M059J (cell line): ENCODE results near the gene SZT2. TPM values are rescaled to one million over a fixed set of nuclear protein-coding genes. Genes with fewer than 3 reads are reported as not detected.

Experiments used
- DNase-seq: peaks from one replicate; pipeline ENCODE4 v3.0.0-alpha.2; 2012; ENCODE audit warnings: low read depth
- total RNA-seq: library from RNA; depleted of rRNA; stranded (reverse); fragments of >200 nt; shearing (Covaris generic); gene quantifications from 2 replicates; pipeline ENCODE4 v1.2.3, GENCODE V29; 2014; rRNA removed

The SZT2 gene
- 9.4 and 15.2 TPM in 2 replicates for total RNA-seq

DNA sequence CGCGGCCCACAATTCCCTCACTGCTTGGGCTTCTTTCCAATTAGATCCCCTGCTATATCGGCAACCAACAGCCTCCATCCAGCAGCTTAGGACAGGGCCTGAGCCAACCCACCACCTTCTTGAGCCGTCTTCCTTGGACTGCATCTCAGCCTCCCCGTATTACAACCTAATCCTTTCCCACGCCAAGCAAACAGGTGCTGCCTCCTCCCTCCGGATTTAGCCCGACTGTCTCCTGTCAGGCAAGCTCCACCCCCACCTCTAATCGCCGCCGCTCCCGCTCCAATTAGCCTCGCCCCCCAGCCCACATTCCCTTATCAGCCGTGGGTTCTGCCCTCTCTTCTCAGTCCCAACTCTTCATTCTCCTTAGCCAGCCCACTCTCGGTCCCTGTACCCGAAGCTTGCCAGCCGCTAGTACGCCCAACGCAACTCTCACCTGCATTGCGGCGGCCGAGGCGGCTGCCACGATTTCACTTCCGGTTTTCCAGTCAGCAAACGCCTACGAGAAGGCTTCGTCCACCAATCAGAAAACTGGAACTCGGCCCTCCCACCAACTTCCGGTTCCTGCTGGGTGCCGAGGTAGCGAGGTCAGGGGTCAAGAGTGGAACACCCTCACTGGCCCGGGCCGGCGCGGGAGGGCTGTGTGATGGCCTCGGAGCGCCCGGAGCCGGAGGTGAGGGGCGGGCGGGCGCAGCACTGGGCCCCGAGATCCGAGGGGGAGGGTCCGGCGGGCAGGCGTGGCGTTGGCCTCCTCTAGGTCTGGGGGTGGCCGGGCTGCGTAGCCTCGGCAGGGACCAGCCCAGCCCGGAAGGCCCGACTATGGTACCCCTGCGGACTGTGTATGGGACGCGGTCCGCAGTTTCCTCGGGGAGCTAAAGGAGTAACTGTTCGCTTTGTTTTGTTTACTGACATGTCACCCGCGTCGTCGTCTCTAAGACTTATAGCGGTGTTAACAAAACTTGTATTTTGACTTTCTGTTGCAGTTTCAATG is at the start of gene SZT2, which contains the start of gene MED8:
SZT2 (plus strand) TSS at position 574 of the 988 bp plus-strand sequence; CDS start at position 644, 70 bp downstream.
MED8 (minus strand) TSS at position 475 of the 988 bp plus-strand sequence; CDS start at position 439, 36 bp downstream.
- DNase-seq = peak; percentile 95

- DNase-seq = no peak
These were observed 49.1 kb upstream of the SZT2 start for GRCh38 chr1:43340559-43340958.

- no peak for DNase-seq
These were observed 45.3 kb upstream of the SZT2 start for GRCh38 chr1:43344267-43344850.

DNA sequence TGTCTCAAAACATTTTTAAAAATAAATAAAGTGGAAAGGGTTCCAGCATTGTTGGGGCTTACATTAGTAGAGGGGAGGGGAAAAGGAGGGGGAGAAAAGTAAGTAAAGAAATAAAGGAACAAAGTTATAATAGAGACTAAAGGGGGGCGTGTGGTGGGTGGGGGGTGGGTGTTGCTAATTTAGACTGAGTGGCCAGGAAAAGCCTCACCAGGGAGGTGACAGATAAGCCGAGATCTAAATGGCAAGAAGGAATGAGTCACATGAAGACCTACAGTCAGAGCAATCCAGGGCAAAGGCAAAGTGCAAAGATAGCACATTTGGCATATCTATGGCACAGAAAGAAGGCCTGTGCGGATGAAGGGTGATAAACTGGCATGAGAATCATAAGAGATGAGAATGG is 44.6 kb upstream of the SZT2 start:
- DNase-seq = peak; percentile 40

DNA sequence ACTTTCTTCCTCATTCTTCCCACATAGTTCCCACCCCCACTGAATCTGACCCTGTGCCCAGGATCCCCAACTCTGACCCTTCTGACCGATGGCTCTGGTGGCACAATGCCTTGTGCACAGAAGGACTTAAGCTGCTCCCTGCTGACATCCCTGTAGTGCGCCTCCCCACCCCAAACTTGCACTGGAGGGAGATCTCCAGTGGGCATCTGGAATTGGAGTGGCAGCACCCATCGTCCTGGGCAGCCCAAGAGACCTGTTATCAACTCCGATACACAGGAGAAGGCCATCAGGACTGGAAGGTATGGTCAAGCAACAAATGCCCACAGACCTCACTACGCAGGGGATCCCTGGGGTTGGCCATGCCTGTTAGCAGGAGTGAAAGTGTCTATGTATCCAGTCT is 43.1 kb upstream of the SZT2 start:
- no peak for DNase-seq

DNA sequence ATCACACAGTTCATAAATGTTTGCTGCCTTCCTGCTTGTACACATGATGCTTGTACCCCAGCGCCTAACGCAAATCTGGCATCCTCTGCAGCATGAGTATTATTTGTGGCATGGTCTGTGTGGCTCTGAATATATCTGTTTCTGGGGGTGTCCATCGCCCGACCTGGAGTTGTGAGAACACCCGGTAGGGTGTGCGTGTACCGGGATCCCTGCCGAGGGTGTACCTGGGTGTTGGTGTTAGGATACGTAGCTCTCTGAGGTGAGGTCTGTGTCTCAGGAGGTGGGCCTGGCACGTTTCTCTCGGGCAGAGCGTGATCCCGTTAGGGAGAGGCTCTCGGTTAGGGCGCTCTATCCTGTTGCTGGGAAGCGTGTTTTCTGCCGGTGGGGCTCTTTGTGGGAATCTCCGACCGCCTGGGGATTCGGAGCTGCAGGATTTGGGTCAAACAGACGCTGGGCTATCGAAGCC is 41.3 kb upstream of the SZT2 start:
- no peak for DNase-seq

DNA sequence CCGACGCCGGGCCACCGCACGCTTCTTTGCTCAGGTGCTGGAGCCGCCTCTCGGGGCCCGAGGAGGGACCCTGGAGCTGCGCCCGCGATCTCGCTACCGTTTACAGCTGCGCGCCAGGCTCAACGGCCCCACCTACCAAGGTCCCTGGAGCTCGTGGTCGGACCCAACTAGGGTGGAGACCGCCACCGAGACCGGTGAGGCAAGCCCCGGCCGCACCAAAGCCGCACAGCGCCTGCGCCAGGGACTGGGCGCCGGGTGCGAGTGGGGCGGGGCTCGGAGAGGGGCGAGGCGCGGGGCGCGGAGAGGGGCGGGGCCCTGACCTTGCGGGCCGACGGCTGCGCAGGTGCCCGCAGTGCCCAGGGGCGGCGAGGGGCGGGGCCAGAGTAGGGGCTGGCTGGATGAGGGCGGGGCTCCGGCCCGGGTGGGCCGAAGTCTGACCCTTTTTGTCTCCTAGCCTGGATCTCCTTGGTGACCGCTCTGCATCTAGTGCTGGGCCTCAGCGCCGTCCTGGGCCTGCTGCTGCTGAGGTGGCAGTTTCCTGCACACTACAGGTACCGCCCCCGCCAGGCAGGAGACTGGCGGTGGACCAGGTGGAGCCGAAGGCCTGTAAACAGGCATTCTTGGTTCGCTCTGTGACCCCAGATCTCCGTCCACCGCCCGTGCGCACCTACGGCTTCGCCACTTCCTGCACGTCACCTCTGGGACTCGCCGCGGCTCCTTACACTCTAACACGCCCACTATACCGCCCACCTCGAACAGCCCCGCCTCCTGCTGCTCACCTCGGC is 40.7 kb upstream of the SZT2 start:
- DNase-seq = peak; percentile 91

- DNase-seq = peak; percentile 94
These were observed 39.9 kb upstream of the SZT2 start for GRCh38 chr1:43349594-43350306.

- DNase-seq = no peak
These were observed 38.7 kb upstream of the SZT2 start for GRCh38 chr1:43350976-43351375.

DNA sequence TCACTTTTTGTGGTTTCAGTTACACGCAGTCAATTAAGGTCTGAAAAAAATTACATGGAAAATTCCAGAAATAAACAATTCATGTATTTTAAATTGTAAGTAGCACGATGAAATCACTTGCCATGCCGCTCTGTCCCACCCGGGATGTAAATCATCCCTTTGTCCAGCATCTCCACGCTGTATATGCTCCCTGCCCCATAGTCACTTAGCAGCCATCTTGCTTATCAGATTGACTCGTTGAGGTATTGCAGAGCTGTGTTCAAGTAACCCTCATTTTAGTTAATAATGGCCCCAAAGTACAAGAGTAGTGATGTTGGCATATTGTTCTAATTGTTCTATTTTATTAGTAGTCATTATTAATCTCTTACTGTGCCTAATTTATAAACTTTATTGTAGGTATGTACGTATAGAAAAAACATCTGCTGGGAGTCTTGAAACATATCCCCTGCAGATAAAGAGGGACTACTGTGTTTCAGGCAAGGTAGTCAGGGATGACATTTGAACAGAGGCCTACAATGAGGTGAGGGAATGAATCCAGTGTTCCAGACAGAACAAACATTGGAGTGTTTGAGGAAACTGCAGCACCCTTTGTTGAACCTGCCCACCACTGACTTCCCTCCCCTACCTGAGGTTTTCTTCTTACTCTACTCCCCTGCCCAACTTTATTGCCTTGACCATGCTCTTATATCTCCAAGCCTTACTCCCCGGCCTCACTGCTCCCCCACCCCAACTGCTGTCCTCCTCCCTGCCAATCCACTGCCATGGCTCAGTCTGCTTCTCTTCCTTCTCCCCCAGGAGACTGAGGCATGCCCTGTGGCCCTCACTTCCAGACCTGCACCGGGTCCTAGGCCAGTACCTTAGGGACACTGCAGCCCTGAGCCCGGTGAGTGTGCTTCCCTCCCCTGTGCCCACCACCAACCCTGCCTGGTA is 38.0 kb upstream of the SZT2 start:
- DNase-seq = no peak

DNA sequence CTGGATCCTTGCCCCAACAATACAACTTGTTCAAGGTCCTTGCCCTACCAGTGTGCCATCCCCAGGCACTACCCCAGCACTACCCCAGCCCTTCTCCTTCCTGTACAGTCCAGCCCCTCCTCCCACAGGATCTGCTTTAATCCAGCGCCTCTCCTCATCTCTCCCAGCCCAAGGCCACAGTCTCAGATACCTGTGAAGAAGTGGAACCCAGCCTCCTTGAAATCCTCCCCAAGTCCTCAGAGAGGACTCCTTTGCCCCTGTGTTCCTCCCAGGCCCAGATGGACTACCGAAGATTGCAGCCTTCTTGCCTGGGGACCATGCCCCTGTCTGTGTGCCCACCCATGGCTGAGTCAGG is 37.4 kb upstream of the SZT2 start:
- no peak for DNase-seq

DNA sequence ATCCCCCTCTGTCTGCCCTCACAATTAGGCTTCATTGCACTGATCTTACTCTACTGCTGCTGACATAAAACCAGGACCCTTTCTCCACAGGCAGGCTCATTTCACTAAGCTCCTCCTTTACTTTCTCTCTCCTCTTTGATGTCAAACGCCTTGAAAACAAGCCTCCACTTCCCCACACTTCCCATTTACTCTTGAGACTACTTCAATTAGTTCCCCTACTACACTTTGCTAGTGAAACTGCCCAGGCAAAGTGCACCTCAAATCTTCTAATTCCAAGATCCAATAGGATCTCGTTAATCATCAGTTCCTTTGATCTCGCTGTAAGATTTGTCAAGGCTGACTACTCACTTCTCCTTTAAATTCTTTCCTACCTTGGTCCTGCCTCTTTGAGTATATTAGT is 36.8 kb upstream of the SZT2 start:
- no peak for DNase-seq

GRCh38 chr1:43354471-43354870 is 35.2 kb upstream of the SZT2 start:
- DNase-seq = no peak

GRCh38 chr1:43354936-43355335 is 34.8 kb upstream of the SZT2 start:
- peak; percentile 57 for DNase-seq

- DNase-seq = no peak
These were observed 32.4 kb upstream of the SZT2 start for GRCh38 chr1:43357251-43357650.

DNA sequence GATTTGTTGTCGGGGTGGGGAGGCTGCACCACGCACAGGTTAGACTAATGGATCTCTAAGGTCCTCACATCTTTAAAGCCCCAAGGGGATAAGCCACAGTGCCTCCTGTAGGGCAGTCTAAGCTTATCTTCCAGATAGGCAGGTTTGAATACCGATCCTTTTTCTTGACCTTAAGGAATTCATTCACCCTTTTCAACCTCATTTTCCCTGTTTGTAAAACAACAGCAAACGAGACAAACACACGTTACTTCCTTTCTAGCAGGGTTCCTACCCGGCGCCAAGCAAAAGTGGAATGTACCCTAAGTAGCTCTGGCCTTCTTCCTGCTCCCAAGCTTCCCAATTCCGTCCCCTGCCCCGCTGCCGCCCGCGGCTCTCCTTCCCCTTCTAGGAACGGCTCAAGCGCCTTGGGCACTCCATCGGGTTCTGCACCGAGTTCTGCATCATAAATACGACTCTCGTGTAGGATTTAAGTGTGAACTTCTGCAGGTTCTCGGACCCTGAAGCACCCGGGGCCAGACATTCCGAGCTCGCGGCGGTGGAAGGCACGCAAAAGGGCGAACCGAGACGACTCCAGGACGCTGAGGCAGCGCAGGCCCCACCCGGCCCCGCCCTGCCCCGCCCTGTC is 31.5 kb upstream of the SZT2 start:
- peak; percentile 70 for DNase-seq

- peak; percentile 98 for DNase-seq
These were observed 30.7 kb upstream of the SZT2 start, which contains the start of gene CDC20 for GRCh38 chr1:43358746-43359693. CDC20 (plus strand) TSS chr1:43358981; CDS start chr1:43359216, 235 bp downstream.

DNA sequence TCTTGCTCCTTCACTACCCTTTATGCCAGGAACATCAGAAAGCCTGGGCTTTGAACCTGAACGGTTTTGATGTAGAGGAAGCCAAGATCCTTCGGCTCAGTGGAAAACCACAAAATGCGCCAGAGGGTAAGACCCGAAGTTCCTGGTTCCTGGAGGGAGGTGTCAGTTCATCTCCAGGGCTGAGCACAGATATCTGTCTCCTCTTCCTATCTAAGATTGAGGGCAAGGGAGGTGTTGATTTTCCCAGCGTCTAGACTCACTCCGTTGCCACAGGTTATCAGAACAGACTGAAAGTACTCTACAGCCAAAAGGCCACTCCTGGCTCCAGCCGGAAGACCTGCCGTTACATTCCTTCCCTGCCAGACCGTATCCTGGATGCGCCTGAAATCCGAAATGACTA is 30.0 kb upstream of the SZT2 start:
- peak; percentile 71 for DNase-seq
